Measurements from ENCODE around the gene SLC26A11. TPM values are rescaled to one million over a fixed set of nuclear protein-coding genes. Genes with fewer than 3 reads are reported as not detected.
A peak's percentile ranks its signal among the peaks of the same experiment; 100 is the strongest.

The SLC26A11 gene
- total and polyA plus RNA-seq, 2 donors from 2014 or later = 11.3 to 24.5 TPM

- H3K9me3 ChIP-seq (ENCODE audit: control insufficient read depth in 2 of 3, insufficient read depth in 1 of 3, low read length in 3 of 3) = no peaks in the 10 kb centered on the region
- H3K36me3 ChIP-seq (ENCODE audit: control insufficient read depth in 2 of 3, insufficient read depth in 3 of 3, low read length in 3 of 3) = peaks cover 0 to 2% (median 0%) of the 10 kb centered on the region in 3 donors
- DNase-seq = no peak
- FAIRE-seq = no peak
- H3K4me1 ChIP-seq (ENCODE audit: control insufficient read depth in 2 of 3, insufficient read depth in 2 of 3, low read depth in 1 of 3, low read length in 3 of 3) = peaks cover 0 to 31% (median 22%) of the 10 kb centered on the region in 3 donors
- H3K4me3 ChIP-seq (ENCODE audit: low read length in 3 of 3) = peak overlapping the region in 1 of 3 donors; percentile 88
- intact Hi-C loops (cut with DNase I) = no loop called here
- no peaks in the 10 kb centered on the region for H3K27me3 ChIP-seq (ENCODE audit: control insufficient read depth, insufficient read depth, low read length)
- peak overlapping the region; percentile 81 to 88 for H3K27ac ChIP-seq (ENCODE audit: low read depth in 2 of 2, low read length in 2 of 2)
- peak overlapping the region in 2 of 3 donors; percentile 26 to 29 for H3K9ac ChIP-seq (ENCODE audit: low read length in 3 of 3)
- TF ChIP-seq, protein P1, sequence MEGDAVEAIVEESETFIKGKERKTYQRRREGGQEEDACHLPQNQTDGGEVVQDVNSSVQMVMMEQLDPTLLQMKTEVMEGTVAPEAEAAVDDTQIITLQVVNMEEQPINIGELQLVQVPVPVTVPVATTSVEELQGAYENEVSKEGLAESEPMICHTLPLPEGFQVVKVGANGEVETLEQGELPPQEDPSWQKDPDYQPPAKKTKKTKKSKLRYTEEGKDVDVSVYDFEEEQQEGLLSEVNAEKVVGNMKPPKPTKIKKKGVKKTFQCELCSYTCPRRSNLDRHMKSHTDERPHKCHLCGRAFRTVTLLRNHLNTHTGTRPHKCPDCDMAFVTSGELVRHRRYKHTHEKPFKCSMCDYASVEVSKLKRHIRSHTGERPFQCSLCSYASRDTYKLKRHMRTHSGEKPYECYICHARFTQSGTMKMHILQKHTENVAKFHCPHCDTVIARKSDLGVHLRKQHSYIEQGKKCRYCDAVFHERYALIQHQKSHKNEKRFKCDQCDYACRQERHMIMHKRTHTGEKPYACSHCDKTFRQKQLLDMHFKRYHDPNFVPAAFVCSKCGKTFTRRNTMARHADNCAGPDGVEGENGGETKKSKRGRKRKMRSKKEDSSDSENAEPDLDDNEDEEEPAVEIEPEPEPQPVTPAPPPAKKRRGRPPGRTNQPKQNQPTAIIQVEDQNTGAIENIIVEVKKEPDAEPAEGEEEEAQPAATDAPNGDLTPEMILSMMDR (IDR thresholded peaks at IDR 0.05; ENCODE audit: borderline replicate concordance, extremely low read depth, insufficient read depth) = no peak
These were observed 42.6 kb downstream of the SLC26A11 start for GRCh38 chr17:80262775-80263244.

- Histone ChIP-seq H3K4me3 (ENCODE audit: low read length in 3 of 3) (peak overlapping the region; percentile 33 to 88 (median 82)), H3K27me3 (ENCODE audit: control insufficient read depth, insufficient read depth, low read length) (no peaks in the 10 kb centered on the region), H3K9ac (ENCODE audit: low read length in 3 of 3) (peak overlapping the region; percentile 15 to 78 (median 72)), H3K36me3 (ENCODE audit: control insufficient read depth in 2 of 3, insufficient read depth in 3 of 3, low read length in 3 of 3) (peaks cover 0 to 7% (median 2%) of the 10 kb centered on the region in 3 donors), H3K27ac (ENCODE audit: low read depth in 2 of 2, low read length in 2 of 2) (peak overlapping the region; percentile 81 to 88), H3K4me1 (ENCODE audit: control insufficient read depth in 2 of 3, insufficient read depth in 2 of 3, low read depth in 1 of 3, low read length in 3 of 3) (peaks cover 0 to 31% (median 22%) of the 10 kb centered on the region in 3 donors), H3K9me3 (ENCODE audit: control insufficient read depth in 2 of 3, insufficient read depth in 1 of 3, low read length in 3 of 3) (no peaks in the 10 kb centered on the region)
- TF ChIP-seq, protein P1 (IDR thresholded peaks at IDR 0.05; ENCODE audit: borderline replicate concordance, extremely low read depth, insufficient read depth) = no peak
- intact Hi-C loops (cut with DNase I) = no loop called here
- FAIRE-seq (peak; percentile 35), DNase-seq (peak; percentile 93 to 97 (median 96))
These were observed 43.3 kb downstream of the SLC26A11 start for GRCh38 chr17:80263253-80264204.

DNA sequence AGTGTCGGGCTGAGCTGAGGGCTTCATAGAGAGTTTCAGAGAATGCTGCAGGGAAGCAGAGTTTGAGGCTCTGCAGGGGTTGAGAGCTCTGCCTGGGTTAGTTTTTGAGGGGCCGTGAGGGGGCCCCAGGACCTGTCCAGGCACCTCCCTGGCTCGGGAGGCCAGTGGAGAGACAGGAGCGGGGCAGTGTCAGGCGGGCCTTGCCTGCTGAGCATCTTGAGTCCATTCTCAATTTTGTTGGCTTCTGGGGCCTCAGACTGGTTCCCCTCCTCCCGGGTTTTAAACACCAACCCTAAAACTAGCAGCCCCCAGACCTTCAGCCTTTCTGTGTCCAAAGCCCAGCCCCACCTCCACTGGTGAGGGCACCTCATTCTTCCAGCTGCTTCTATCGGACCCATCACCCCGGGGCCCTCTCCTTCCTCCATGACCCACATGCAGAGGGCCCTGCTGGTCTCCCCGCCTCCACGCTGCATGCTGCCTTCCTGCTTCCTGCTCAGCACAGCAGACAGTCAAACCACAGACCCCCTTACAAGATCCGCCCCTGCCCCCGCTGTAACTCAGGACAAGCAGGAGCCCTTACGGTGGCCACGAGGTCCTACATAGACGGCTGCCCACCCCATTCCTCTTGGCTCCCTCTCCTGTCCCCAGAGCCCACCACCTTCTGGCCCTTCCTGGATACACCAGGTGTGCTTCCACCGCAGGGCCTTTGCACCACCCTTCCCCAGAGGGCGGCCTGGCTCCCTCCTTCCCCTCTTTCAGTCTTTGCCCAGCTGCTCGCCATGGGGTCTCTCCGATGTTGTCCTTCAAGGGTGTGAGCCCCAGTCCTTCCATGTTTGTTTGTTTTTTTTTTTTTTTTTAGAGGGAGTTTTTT, 44.2 kb downstream of the SLC26A11 start:
- peaks cover 0 to 12% (median 3%) of the 10 kb centered on the region in 3 donors for H3K36me3 ChIP-seq (ENCODE audit: control insufficient read depth in 2 of 3, insufficient read depth in 3 of 3, low read length in 3 of 3)
- H3K27ac ChIP-seq (ENCODE audit: low read depth in 2 of 2, low read length in 2 of 2) = peak overlapping the region in 1 of 2 donors; percentile 88
- no peaks in the 10 kb centered on the region for H3K9me3 ChIP-seq (ENCODE audit: control insufficient read depth in 2 of 3, insufficient read depth in 1 of 3, low read length in 3 of 3)
- DNase-seq (no peak), FAIRE-seq (no peak)
- intact Hi-C loops (cut with DNase I) = no loop called here
- peaks cover 0 to 31% (median 24%) of the 10 kb centered on the region in 3 donors for H3K4me1 ChIP-seq (ENCODE audit: control insufficient read depth in 2 of 3, insufficient read depth in 2 of 3, low read depth in 1 of 3, low read length in 3 of 3)
- H3K9ac ChIP-seq (ENCODE audit: low read length in 3 of 3) = peak overlapping the region in 2 of 3 donors; percentile 41 to 78
- TF ChIP-seq, protein P1 (IDR thresholded peaks at IDR 0.05; ENCODE audit: borderline replicate concordance, extremely low read depth, insufficient read depth) = no peak
- H3K27me3 ChIP-seq (ENCODE audit: control insufficient read depth, insufficient read depth, low read length) = no peaks in the 10 kb centered on the region
- H3K4me3 ChIP-seq (ENCODE audit: low read length in 3 of 3) = peak overlapping the region in 2 of 3 donors; percentile 82 to 88

Data from kidney (tissue), 14 donors.